NCI-H146 treated with DMSO at 0.1 percent for 48 hours (cell line): ENCODE data around the gene CNST.
"Not testable (repeated sequence)": the region's sequence is repeated elsewhere in the genome, so short reads cannot be mapped to it uniquely, and the experiment has no call there.

Experiments used
- DNase-seq: peaks from one replicate; lab custom pipeline; 2025; ENCODE audit not compliant: unreplicated experiment; lab: John Stamatoyannopoulos, UW

CNST gene

DNA sequence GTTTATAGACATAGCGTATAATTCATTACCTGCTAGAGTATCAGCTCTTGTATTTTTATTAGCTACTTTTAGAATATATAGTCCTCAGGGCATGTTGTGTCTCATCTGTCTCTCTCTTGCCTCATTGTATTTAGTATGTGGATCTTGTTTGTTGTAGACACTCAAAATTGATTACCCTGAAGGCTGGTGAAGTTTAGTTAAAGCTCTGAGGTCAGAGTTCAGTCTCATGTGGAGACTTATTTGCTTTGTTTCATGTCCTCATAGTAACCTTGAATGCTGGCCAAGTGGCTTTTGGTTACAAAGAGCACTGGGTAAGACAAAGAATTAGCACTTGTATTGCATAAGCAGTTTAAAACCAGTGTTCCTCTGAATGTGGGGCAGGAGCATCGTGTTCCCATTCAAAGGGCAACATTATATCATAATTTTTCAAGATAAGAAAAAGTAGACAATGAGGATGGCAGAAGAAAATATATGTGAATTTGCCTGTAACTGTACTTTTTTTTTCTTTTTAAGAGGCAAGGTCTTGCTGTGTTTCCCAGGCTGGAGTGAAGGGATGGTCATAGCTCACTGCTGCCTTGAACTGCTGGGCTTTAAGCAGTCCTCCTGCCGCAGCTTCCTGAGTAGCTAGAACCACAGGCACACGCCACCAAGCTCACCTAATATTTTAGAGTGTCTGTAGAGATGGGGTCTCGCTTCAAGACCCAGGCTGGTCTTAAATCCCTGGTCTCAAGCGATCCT lies 17.4 kb downstream of the CNST start:
- DNase-seq, result peak; percentile 96

DNA sequence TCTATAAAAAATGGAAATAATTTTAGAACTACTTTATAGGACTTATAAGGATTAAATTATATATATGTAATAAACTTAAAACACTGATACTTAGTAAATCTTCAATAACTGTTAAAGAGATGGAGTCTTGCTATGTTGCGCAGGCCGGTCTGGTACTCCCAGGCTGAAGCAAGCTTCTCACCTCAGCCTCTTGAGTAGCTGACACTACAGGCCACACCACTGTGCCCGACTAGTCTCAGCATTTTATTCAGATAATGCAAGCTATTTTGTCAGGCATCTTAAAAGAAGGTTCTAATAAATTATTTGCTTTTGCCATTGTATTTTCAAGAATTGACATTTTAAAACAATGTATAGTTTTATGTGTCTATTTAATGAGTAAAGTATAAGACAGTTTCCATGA lies 20.8 kb downstream of the CNST start:
- DNase-seq, result no peak

DNA sequence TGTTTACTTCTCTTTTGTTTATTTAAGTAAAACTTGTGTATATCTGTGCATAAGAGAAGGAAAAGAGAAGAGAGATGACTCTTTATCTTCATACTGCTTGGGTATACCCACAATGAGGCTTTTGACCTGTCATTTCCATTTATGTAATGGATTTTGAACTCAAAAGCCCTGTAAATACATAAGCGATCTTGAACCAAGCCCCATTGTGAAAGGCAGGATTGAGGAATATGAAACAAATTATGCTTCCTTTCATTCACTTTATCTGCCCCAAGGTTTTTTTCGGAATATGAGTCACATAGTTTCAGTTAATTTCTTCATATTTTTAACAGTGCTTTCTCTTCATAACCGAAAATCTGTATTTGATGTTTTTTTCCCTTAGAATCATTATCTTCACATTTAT lies 21.4 kb downstream of the CNST start:
- no peak for DNase-seq

DNA sequence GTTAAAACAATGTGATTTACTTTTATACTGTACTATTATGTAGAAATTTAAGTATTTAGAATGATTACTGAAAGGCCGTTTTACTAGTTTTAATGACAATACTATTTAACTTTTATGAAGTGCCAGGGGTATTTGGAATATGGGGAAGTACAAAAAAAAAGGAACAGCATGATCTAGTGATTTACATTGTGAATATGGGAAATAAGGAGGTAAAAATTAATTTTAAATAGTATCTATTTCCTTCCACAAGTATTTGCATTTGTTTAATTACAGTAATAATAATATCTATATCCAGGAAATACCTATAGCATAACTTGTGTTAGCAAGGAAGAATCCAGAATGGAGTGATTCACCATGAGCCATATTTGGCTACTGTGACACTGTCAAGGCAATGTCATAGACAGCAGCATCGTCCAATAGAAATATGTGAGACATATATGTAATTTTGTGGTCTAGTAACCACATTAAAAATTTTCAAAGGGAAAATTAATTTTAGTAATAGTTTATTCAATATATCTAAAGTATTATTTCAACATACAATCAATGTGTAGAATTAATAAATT lies 22.0 kb downstream of the CNST start:
- no peak for DNase-seq

DNA sequence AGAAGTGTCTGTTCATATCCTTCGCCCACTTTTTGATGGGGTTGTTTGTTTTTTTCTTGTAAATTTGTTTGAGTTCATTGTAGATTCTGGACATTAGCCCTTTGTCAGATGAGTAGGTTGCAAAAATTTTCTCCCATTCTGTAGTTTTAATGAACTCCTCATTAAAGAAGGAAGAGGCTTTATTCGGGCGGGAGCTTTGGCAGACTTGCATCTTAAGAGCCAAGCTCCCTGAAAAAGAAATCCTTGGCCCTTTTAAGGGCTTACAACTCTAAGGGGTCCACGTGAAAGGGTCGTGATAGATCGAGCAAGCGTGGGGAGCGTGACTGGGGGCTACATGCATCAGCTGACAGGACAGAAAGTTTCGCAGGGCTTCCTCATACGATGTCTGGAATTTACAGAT lies 23.7 kb downstream of the CNST start:
- not testable (repeated sequence) for DNase-seq

DNA sequence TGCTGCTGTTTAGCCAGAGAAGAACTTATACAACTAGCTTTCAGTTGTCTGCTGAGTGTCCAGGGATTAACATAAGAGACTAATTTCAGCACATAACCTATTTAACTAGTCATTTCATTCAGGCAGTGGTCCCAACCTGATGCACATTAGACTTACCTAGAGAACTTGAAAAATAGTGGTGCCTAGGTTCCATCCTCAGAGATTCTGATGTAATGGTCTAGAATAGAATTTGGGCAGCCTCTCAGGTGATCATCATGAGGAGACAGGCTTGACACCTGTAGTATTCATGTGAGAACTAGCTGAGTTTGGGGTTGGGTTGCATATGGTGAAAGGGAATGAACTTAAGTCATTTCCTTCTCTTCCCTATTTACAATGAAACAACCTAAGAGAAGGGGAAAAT lies 24.8 kb downstream of the CNST start:
- DNase-seq, result no peak

DNA sequence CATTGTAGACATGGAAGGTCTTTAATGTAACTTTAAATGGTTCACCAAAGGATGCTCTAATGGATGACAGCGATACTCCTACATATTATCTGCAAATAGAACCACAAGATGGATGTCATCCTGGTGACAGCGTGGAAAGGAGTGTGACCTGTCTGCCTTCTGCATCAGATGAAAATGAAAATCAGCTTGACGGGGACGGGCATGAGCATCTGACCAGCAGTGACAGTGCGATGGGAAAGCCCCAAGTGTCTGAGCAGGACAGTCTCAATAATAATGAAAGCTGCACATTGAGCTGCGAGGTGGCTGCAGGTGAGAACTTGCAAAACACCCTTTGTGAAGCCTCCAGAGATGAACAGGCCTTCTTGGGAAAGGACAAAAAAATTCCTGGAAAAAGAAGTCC lies 25.2 kb downstream of the CNST start:
- DNase-seq, result no peak

DNA sequence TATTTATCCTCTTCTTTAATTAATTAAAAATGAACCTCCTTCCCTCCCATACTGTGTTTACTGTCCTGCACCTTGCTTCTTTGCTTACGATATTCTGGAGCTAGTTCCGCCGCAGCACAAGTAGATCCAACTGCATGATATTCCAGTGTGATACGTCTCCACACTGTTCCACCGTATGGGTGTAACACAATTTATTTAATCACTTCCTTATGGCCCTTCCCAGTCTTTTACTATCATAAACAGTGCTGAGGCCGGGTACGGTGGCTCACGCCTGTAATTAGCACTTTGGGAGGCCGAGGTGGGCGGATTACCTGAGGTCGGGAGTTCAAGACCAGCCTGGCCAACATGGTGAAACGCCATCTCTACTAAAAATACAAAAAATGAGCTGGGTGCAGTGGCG lies 25.7 kb downstream of the CNST start:
- no peak for DNase-seq

DNA sequence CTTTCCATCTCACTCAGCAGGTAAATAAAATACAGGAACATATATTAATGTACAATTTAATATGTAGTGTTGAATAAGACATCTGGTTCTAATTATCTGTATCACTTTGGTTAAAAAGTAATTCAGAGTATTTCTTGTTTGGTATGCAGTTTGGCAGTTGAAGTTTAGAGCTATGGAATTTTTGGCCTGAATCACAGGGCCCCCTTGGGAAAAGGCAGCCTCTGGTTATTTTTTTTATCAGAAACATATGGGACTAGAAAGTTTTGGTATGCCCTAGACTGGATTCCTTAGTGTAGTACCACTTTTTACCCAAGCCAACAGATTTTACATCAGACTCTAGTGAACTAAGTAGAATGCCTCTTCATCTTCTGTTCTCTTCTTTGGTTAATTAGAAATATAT lies 26.4 kb downstream of the CNST start:
- DNase-seq, result no peak

DNA sequence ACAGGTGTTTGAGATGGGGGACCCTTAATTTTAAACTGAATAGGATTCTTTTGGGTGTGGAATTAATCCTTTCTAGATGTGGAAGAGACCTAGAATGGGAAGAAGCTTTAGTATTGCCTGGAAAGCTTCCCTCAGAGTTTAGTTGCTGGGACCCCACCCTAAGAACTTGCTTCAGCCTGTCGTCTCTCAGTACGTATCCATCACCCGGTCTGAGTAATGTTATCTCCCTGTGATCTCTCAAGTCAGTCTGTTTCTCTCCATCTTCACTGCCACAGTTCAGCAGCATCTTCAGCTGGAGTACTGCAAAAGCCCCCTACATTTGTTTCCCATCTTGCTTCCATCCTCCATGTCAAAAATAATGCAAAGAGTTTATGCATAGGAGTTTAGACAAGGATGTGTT lies 28.9 kb downstream of the CNST start:
- DNase-seq, result no peak

DNA sequence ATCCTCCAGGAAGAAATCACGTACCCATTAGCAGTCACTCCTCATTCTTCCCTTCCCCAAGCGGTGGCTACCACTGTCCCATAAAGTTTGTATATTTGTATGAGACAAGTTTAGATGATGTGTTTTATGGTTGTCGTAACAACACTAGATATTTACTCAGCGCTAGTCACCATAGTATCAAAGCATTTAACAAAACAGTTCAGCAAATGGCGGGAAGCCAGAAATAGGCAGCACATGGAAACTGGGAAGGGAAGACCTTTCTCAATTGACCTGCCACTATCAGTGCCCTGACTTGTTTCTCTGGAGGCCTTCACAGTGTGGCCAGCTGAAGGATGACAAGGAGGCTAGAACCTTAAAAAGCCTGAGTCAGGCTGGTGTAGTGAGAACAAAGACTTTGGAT lies 31.1 kb downstream of the CNST start:
- DNase-seq, result no peak

DNA sequence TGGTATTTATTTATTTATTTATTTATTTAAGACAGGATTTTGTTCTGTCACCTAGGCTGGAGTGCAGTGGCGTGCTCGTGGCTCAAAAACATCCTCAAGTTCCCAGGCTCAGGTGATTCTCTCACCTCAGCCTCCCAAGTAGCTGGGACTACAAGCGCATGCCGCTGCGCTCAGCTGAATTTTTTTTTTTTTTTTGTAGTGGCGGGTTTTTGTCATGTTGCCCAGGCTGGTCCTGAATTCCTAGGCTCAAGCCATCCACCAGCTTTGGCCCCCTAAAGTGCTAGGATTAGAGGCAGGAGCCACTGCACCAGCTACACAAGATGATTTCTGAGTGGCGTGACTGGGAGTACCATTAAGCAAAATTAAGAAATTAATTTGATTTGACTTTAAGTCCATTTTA lies 31.7 kb downstream of the CNST start:
- no peak for DNase-seq

DNA sequence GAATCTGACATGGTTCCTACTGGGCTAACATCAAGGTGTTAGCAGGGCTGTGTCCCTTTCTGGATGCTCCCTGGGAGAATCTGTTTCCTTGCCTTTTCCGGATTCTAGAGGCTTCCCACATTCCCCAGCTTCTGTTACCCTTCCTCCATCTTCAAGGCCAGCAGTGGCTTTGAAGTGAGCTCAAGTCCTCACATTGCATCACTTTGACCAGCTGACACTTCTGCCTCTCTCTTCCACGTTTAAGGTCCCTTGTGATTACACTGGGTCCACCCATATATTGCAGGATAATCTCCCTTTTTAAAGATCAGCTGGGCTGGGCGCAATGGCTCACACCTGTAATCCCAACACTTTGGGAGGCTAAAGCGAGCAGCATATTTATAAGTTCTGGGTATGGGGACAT lies 33.1 kb downstream of the CNST start:
- DNase-seq, result no peak

DNA sequence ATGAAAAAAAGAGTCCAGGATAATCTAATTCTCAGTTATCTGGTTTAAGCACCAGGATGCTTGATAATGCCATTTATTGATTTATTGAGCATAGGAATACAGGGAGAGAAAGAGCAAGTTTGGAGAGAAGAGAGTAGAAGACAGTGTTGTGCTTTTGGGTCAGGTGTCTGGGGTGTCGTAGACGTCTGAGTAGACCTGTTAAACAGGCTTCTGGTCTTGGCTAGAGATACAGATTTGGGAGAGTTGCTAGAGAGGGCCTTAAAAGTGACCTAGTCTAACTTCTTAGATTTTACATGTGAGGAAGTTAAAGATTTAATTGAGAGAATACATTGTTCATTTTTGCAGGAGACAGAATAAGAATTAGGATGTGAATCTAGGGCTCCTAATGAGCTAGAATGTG lies 34.3 kb downstream of the CNST start:
- no peak for DNase-seq

DNA sequence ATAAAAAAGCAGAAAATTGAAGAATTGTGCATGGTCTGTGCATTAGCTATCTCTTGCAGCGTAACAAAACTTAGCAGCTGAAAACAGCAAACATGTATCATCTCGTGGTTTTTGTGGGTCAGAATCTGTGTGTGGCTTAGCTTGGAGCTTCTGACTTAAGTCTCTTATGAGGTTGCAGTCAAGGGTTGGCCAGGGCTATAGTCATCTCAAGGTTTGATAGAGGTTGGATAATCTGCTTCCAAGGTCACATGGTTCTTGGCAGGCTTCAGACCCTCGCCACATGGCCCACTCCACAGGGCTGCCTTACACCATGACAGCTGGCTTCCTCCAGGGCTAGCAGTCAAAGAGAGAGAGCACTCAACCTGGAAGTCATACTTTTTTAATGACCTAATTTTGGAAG lies 35.9 kb downstream of the CNST start:
- no peak for DNase-seq

DNA sequence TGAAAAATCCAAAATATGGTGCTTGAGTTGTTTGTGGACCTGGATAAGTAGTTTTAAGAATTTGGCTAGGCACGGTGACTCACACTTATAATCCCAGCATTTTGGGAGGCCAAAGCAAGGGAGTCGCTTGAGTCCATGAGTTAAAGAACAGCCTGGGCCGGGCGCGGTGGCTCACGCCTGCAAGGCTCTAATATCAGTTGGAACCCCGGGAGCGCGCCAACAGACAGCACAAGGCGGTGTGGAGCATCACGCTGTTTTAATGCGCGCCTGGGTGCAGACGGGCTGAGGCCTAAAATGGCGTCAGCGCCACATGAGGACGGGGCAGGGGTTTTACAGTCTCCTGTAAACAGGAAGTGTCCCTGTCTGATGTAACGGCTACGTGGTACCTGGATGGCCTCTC lies 39.0 kb downstream of the CNST start:
- not testable (repeated sequence) for DNase-seq

DNA sequence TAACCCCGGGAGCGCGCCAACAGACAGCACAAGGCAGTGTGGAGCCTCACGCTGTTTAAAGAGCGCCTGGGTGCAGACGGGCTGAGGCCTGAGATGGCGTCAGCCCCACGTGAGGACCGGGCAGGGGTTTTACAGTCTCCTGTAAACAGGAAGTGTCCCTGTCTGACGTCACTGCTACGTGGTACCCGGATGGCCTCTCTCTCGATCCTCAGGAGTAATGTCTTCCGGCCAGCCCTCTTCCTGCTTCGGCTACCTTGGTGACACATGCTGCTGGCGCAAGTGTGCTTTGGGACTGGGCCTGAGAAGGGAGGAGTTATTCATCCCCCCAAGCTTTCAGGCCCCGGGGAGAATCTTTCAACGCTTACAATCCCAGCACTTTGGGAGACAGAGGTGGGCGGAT lies 41.2 kb downstream of the CNST start:
- no peak for DNase-seq

DNA sequence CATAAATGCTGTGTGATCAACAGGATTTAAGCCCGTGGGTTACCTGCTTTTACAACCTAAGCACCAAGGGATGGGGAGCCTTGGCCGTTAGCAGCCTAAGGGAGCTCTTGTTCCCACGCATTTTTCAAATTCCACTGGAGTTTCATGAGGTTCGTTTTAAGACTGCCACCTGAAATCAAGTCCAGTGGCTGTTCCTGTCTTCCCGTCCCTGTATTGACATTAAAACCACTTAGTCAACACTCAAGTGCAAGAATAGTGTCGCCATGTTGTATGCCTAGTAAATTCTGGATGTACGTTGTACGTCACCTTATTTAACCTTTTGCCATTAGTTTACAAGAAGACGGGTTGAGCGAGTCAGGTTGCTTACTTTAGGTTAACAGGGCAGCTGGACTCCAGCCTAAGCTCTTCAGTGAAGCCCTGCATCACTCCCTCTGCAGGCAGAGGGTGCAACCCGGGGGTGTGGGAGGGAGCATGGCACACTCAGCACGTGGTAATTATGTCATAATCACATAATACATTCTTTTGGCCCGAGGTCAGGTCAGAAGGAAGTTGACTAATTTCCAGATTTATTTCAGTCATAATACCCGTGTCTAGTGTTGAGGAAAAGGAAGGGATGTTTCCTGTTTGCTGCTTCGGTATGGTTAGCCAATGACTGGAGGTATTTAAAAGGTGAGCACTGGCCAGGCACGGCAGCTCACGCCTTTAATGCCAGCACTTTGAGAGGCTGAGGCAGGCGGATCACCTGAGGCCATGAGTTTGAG lies 42.5 kb downstream of the CNST start:
- DNase-seq, result peak; percentile 29

DNA sequence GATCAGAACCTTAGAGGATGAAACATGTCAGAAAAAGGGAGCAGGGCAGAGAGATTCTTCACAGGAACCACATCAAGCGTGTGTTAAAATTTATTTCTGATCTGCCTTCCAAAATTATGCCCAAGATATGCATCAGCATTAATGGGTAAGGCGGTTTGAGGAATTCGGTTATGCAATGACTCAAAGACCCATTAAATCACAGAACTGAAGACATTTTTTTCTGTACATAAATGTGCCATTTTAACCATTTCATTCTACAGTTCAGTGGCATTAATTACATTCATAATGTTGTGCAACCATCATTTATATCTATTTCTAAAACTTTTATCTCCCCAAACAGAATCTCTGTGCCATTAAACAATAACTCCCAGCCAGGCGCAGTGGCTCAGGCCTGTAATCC lies 43.4 kb downstream of the CNST start:
- DNase-seq, result no peak

DNA sequence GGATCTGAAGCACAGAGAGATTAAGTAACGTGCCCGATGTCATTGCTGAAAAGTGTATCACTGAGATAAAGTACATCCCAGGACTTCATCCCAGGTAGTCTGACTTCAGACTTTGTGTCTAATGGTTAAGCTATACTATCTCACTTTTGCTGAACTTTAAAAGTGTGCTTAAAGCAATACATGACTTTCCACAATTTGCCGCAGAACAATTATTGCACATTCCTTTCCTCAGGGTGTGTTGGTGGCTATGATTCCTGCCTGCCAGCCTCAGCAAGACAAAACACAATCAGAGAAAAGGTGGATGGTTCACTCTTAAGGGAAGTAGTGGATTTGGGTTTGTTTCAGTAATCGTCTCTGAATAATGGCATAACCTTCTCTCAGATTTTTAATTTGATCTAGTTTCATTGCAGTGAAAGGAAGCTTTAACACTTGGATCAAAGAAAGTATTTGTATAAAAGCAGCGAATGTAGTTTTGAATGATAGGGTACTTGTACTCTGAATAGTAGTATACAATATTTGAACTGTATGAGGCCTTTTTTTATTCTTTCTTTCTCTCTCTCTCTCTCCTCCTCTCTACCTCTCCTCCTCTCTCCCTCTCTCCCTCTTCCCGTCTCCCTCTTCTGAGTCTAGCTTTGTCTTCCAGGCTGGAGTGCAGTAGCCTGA lies 47.0 kb downstream of the CNST start:
- no peak for DNase-seq

DNA sequence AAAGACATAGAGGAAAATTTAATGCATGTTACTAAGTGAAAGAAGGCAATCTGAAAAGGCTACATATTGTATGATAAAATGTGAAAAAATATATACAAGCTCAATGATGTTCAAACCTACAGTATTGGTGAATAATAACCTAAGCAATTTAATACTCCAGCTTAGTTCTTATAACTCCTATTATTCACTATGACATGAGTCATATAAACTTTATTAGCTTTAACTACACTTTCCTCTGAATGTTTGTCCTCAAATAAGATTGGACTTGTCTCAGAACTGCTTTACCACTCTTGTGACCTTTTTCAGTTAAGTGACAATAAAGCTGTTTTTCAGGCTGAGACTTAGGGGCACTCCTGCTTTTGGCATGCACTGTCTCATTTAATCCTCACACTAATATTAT lies 50.9 kb downstream of the CNST start:
- DNase-seq, result no peak

DNA sequence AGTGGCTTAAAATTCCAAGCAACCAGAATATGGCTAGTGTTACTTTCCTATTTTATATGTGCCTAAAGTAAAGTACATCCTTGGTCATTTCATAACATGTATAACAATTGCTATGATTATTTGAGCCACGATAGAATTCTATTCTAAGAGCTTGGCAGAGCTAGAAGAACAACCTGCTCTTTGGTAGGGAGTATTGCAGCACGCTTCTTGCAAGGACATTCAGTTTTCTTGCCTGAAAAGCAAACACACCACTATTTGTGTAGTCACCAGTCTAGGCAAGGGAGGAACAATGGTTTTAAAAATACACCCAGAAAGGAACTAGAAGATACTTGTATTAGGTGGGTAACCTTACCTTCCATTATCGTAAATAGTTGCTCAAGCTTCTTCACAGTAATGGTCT lies 51.5 kb downstream of the CNST start:
- no peak for DNase-seq
